Thyroid gland (tissue), 4 donors: ENCODE results near the gene TM2D3. TPM values are rescaled to one million over a fixed set of nuclear protein-coding genes. Genes with fewer than 3 reads are reported as not detected.
A peak's percentile ranks its signal among the peaks of the same experiment; 100 is the strongest.

Source experiments
- DNase-seq, 2 donors: peaks; one replicate each; pipeline ENCODE4 v3.0.0-alpha.2; 2019
- H3K27ac ChIP-seq, 3 donors: fragments of 200-600 bp; sonication (generic); 1 replicate in 2 of 3; 2 replicates in 1 of 3; pipeline ENCODE4 v1.5.1; 2016 to 2019; ENCODE audit warnings: mild to moderate bottlenecking in 1 of 3, moderate library complexity in 1 of 3
- H3K27me3 ChIP-seq: fragments of 200-600 bp; sonication (generic); one replicate; pipeline ENCODE4 v1.5.1; 2019
- H3K36me3 ChIP-seq, 2 donors: fragments of 200-600 bp; sonication (generic); one replicate each; pipeline ENCODE4 v1.5.1; 2016 to 2019
- H3K4me1 ChIP-seq, 2 donors: fragments of 200-600 bp; sonication (generic); one replicate each; pipeline ENCODE4 v1.5.1; 2017 to 2019
- H3K4me3 ChIP-seq, 3 donors: fragments of 200-600 bp; sonication (generic); replicated peaks in 1 of 3; 1 replicate in 2 of 3; 2 replicates in 1 of 3; pipeline ENCODE4 v1.5.1; 2016; ENCODE audit warnings: mild to moderate bottlenecking in 1 of 3
- H3K9me3 ChIP-seq: fragments of 200-600 bp; sonication (generic); one replicate; pipeline ENCODE4 v1.5.1; 2017
- CTCF ChIP-seq, 6 experiments: fragments of 200-600 bp in 3 of 6; fragments of 450-650 bp in 3 of 6; sonication (generic) in 3 of 6; IDR thresholded peaks; one replicate each; pipeline ENCODE4 v1.5.1; 2016 to 2019; ENCODE audit warnings: antibody characterized with exemption in 6 of 6, mild to moderate bottlenecking in 2 of 6, inconsistent platforms in 1 of 6, moderate library complexity in 1 of 6
- POLR2A ChIP-seq, 2 donors: fragments of 450-650 bp; IDR thresholded peaks; one replicate each; pipeline ENCODE4 v1.6.1; 2017; ENCODE audit warnings: antibody characterized with exemption in 2 of 2, mild to moderate bottlenecking in 2 of 2, moderate library complexity in 1 of 2
- WGBS, 2 donors: methylation state at CpG; one replicate each; pipeline ENCODE4 v1.1.5; 2017; 5-methylcytosine and 5-hydroxymethylcytosine counted together
- intact Hi-C: fragments of 100-400 bp; cut with DNase I; formaldehyde crosslinking; loops from one replicate; pipeline ENCODE4 v1.15.1; 2023
- total RNA-seq, 4 donors: library from RNA; depleted of rRNA; stranded (reverse); fragments of >200 nt; gene quantifications; one replicate each; pipeline ENCODE4 v1.2.3, GENCODE V29; 2016

The TM2D3 gene, protein sequence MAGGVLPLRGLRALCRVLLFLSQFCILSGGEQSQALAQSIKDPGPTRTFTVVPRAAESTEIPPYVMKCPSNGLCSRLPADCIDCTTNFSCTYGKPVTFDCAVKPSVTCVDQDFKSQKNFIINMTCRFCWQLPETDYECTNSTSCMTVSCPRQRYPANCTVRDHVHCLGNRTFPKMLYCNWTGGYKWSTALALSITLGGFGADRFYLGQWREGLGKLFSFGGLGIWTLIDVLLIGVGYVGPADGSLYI
- 10 to 100 TPM; 54.8 to 92.5 (median 71.5) TPM for total RNA-seq

DNA sequence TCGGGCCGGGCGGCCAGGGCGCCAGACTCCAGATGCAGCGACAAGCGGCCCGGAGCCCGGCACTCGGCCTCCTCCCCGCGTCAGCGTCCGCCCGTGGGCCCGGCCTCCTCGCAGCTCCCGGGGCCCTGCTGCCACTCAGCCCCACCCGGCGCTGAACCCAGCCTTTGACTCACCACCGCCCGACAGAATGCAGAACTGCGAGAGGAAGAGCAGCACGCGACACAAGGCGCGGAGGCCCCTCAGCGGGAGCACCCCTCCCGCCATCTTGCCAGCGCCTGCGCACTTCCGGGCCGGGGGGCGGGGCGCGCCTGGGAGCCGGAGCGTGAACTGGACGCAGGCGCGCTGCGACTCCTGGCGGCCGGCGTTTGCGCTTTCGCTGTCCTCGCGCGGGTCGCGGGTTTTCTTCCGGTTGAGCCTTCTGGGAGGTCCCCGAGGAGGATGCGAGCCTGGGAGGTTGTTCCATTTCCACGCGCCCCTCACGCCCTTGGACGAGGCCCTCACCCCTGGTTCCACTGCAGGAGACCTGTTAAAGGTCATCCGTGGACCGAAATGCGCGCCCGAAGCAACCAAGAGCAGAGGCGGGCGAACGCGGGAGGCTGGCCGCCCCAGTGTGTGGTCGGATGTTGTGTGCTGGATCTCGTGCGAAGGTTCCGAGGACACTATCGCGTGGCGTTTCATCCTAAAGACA, at the start of gene TM2D3:
Gene TM2D3, minus strand, starts transcription at position 284 of the 688 bp plus-strand sequence. Its CDS starts 20 bp downstream, at position 264.
- peak; percentile 93 to 95 for DNase-seq
- H3K27ac ChIP-seq = peak within 1 kb of the TSS; percentile 89 to 98 (median 96)
- H3K27me3 ChIP-seq = no peaks in the 10 kb centered on the region
- 0% methylated on average over 3 to 21 of the region's 75 CpGs for WGBS, 2 donors
- intact Hi-C loops = no loop called here
- peak; percentile 45 to 96 (median 72) for TF ChIP-seq CTCF (IDR thresholded peaks at IDR 0.05)
- TF ChIP-seq POLR2A (IDR thresholded peaks at IDR 0.05) = peak; percentile 75 to 96
- H3K4me1 ChIP-seq = peaks cover 19 to 27% of the 10 kb centered on the region in 2 donors
- peaks cover 0 to 12% of the 10 kb centered on the region in 2 donors for H3K36me3 ChIP-seq
- H3K4me3 ChIP-seq = peak within 1 kb of the TSS; percentile 72 to 93 (median 92)
- H3K9me3 ChIP-seq = no peaks in the 10 kb centered on the region

GRCh38 chr15:101698314-101698713, 46.1 kb upstream of the TM2D3 start:
- peaks cover 46 to 50% of the 10 kb centered on the region in 2 donors for H3K36me3 ChIP-seq

GRCh38 chr15:101697488-101697887, 45.3 kb upstream of the TM2D3 start:
- no peaks in the 10 kb centered on the region for H3K27me3 ChIP-seq
- WGBS, 2 donors = 92 to 93% methylated on average over 7 of the region's 7 CpGs
- H3K36me3 ChIP-seq = peaks cover 46 to 50% of the 10 kb centered on the region in 2 donors
- TF ChIP-seq POLR2A (IDR thresholded peaks at IDR 0.05) (no peak), CTCF (IDR thresholded peaks at IDR 0.05) (no peak)
- H3K4me3 ChIP-seq = no peak overlapping the region
- peaks cover 4 to 6% of the 10 kb centered on the region in 2 donors for H3K4me1 ChIP-seq
- no peak overlapping the region for H3K27ac ChIP-seq
- intact Hi-C loops = no loop called here
- DNase-seq = no peak
- no peaks in the 10 kb centered on the region for H3K9me3 ChIP-seq

More at GRCh38 chr15:101698314-101698713, 46.1 kb upstream of the TM2D3 start:
- H3K27ac ChIP-seq = no peak overlapping the region
- no peak for DNase-seq
- intact Hi-C loops = no loop called here
- 90 to 95% methylated on average over 2 of the region's 2 CpGs for WGBS, 2 donors
- no peaks in the 10 kb centered on the region for H3K9me3 ChIP-seq
- no peaks in the 10 kb centered on the region for H3K27me3 ChIP-seq
- H3K4me3 ChIP-seq = no peak overlapping the region
- peaks cover 0 to 4% of the 10 kb centered on the region in 2 donors for H3K4me1 ChIP-seq
- TF ChIP-seq CTCF (IDR thresholded peaks at IDR 0.05) = no peak
- TF ChIP-seq POLR2A (IDR thresholded peaks at IDR 0.05) = no peak

- H3K36me3 ChIP-seq = peaks cover 46 to 50% of the 10 kb centered on the region in 2 donors
- TF ChIP-seq POLR2A (IDR thresholded peaks at IDR 0.05) (no peak), CTCF (IDR thresholded peaks at IDR 0.05) (no peak)
- intact Hi-C loops = no loop called here
These were observed 44.6 kb upstream of the TM2D3 start for GRCh38 chr15:101696829-101697228.

GRCh38 chr15:101694261-101694660, 42.1 kb upstream of the TM2D3 start:
- H3K9me3 ChIP-seq = no peaks in the 10 kb centered on the region
- intact Hi-C loops = no loop called here
- peaks cover 0 to 6% of the 10 kb centered on the region in 2 donors for H3K4me1 ChIP-seq
- DNase-seq = no peak
- TF ChIP-seq POLR2A (IDR thresholded peaks at IDR 0.05) (no peak), CTCF (IDR thresholded peaks at IDR 0.05) (no peak)
- H3K36me3 ChIP-seq = peaks cover 27 to 30% of the 10 kb centered on the region in 2 donors
- no peaks in the 10 kb centered on the region for H3K27me3 ChIP-seq
- no peak overlapping the region for H3K27ac ChIP-seq
- WGBS, 2 donors = 83 to 93% methylated on average over 2 of the region's 2 CpGs
- no peak overlapping the region for H3K4me3 ChIP-seq

More at GRCh38 chr15:101696829-101697228, 44.6 kb upstream of the TM2D3 start:
- H3K9me3 ChIP-seq = no peaks in the 10 kb centered on the region
- H3K4me3 ChIP-seq = no peak overlapping the region
- H3K27me3 ChIP-seq = no peaks in the 10 kb centered on the region
- DNase-seq = no peak
- no peak overlapping the region for H3K27ac ChIP-seq
- H3K4me1 ChIP-seq = peaks cover under 1 to 6% of the 10 kb centered on the region in 2 donors
- WGBS, 2 donors = 89 to 100% methylated on average over 1 of the region's 1 CpG
